ENCODE measurements around the gene MIER1. TPM values are rescaled to one million over a fixed set of nuclear protein-coding genes. Genes with fewer than 3 reads are reported as not detected.

MIER1 gene
- total RNA-seq, 1 experiment from 2014 or later: 9.0 TPM

DNA sequence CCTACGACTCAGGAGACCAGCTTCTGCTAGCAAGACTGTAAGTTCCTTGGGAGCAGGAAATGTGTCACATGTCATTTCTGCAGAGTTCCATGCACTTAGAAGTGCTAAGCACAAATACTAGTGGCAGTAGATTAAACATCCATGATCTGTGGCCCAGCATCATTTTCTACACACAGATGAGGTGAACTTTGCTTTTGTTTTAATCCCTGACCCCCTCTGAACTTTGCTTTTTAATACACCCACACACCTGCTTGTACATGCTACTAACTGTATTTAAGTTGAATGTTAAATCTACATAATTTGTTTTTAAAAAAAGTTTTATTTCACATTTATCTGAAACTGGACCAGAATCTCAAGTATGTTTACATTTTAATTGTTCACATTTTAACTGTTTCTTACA is 104.7 kb downstream of the MIER1 start:
- in situ Hi-C loops (cut with HindIII; ENCODE audit: low pct_unique_long_range_greater_than_20kb, low sequenced_read_pairs): no loop called here
- DNase-seq (ENCODE audit: low read depth): no peak

DNA sequence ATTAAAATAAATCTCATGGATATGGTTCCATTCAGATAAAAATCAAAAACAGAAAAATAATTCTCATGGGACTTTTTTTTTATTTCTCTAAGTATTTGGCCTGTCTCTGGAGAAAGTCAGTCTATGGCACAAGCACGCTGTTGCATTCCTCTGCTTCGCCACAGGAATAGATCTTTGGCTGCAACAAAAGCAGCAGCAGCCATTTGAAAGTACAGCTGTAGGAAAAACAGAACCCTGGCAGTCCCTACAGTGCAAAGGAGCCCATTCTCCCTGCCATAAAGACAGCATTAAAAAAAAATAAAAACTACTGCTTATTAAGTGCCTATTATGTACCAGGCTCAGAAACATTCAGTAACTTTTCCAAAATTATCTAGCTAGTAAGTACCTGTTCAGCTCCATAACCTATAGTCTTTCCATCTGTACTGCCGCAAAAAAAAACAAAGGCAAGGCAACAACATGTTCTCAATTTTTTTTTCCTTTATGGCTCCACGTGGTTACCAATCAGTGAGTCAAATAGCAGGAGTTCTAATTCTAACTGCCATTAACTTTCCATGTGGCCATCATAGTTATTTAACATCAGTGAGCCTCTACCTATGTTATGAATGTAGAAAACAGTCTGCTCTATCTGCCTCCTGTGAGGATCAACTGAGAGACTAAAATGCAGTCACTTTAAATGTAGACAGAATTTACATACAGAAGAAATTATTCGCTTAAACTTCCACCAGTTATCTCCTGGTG is 106.5 kb downstream of the MIER1 start:
- DNase-seq (ENCODE audit: low read depth): no peak
- in situ Hi-C loops (cut with HindIII; ENCODE audit: low pct_unique_long_range_greater_than_20kb, low sequenced_read_pairs): no loop called here

DNA sequence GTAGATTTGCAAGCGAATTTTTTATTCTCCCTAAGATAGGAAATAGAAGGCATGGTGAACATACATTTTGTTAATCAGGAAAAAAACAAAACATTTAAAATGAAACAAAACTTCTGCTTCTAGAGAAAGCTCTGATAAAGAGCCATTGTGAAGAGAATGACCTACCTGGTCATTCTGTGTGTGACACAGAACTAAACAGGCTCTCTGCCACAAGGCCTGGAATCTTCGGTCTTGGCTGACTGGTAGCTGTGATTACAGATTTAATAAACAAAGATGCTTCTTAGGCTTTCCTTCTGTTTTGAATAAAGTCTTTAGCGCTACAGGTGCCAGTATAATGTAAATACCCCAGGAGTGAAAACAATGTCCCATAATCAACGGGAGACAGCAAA is 107.1 kb downstream of the MIER1 start:
- DNase-seq (ENCODE audit: low read depth): no peak
- in situ Hi-C loops (cut with HindIII; ENCODE audit: low pct_unique_long_range_greater_than_20kb, low sequenced_read_pairs): no loop called here

Other genes starting within 250 kb of the MIER1 start
- not detected in 2 replicates for gene DYNLT5, start 172.5 kb upstream of the MIER1 start, total RNA-seq (2014; rRNA removed; shearing (Covaris generic); ENCODE audit: low replicate concordance)
- gene INSL5, start 123.7 kb upstream of the MIER1 start, total RNA-seq (2014; rRNA removed; shearing (Covaris generic); ENCODE audit: low replicate concordance): not detected in 2 replicates
- 6.5 and 10.5 TPM in 2 replicates for gene DNAI4, start 134 bp upstream of the MIER1 start, total RNA-seq (2014; rRNA removed; shearing (Covaris generic); ENCODE audit: low replicate concordance)
- 1.5 and 1.9 TPM in 2 replicates for gene SLC35D1, start 129.2 kb downstream of the MIER1 start, total RNA-seq (2014; rRNA removed; shearing (Covaris generic); ENCODE audit: low replicate concordance)
- not detected in 2 replicates for gene C1orf141, start 210.0 kb downstream of the MIER1 start, total RNA-seq (2014; rRNA removed; shearing (Covaris generic); ENCODE audit: low replicate concordance)
- not detected in 2 replicates for gene IL23R, start 241.5 kb downstream of the MIER1 start, total RNA-seq (2014; rRNA removed; shearing (Covaris generic); ENCODE audit: low replicate concordance)

Measured in Caki2 (cell line).